GM18520 (cell line): Measurements from ENCODE around the gene VWF.

Source experiments
- ATAC-seq: cut with Tn5 transposase; IDR thresholded peaks from one replicate; pipeline ENCODE4 v1.9.1; 2021; ENCODE audit not compliant: unreplicated experiment

Gene VWF

DNA sequence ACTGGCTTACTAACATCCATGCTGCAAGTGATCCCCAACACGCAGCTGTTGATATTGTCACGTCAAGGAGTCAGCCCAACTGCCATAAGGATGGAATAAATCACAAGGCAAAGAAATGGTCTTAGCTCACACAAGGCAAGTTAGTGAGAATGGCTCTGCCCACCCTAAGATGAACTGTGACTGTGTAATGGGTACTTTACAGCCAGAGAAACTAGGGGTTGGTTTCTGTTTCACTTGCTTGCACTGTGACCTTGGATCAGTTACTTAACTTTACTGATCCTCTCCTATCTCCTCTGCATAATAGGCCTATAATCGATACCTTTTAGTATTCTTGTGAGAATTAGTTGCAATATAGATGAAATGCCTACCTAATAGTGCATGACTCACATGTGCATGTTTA, 127.2 kb downstream of the VWF start:
- ATAC-seq = no peak

DNA sequence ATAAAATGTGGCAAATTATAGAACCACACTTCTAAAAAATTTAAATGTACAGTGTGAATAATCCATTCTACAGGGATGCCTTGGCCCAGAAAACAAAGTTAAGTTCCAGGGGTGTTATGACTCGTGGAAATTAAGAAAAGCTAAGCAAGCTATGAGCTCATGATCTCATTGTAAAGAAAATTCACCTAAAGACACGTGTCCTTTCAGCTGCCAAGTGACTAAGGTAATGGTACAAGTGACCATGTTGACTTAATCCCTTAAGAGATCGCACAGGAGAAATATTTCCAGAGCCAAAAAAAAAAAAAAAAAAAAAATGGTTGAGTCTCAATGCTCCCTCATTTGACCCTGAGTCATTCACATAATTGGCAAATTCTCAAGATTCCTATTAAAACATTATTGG, 128.0 kb downstream of the VWF start:
- ATAC-seq = no peak

DNA sequence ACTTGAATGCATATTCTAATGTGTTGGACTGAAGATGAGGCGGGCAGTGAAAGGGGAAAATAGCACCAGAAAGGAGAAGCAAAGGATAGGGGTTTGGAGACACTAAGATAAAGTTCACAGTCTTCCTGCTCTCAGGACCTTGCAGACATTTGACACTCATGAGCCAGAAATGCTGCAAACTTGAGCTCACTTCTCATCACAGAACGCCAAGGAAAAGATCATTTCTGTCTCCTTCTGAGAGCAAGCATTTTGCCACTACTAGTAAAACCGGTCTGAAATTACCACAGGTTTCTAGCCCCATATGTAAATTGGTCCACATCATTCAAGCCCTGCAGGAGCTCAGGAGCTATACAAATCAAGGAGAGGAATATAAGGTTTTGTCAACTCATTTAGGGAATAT, 134.8 kb downstream of the VWF start:
- no peak for ATAC-seq

DNA sequence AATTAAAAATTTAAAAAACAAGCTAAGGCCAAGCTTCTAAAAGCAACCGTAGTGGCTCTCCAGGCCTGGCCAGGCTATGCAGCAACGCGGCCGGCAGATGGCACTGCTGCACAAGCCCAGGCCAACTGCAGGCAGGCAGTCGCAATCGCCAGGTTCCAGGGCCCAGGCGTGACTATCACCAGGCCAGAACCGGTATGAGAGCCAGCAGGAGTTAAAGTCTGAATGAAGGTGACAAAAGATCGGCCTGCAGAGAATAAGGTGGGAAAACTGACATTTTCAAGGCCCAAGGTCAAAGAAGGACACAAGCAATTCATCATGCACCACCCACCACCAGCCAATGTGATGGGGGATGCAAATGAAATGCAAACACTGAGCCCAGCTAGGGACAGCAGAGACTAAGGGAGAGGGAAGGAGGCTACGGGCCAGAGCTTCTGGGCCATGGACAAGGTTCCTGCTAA, 135.8 kb downstream of the VWF start:
- no peak for ATAC-seq

DNA sequence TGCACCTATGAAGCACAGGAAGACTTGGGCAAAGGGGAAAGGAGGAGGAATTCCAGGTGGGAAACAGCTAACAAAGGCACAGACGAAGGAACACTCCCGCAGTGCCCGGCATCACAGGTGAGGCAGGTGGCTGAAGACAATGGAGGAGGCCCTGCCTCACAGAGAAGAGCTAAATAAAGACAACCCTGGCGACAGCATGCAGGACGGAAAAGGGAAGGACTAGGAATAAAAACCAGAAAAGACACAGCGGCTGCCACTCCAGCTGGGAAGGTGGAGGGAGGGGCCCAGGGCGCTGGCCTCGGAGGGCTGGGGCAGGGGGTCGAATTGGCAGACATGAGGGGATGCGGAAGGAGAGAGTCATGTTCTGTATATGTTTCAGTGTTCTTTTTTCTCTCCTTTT, 136.4 kb downstream of the VWF start:
- no peak for ATAC-seq

DNA sequence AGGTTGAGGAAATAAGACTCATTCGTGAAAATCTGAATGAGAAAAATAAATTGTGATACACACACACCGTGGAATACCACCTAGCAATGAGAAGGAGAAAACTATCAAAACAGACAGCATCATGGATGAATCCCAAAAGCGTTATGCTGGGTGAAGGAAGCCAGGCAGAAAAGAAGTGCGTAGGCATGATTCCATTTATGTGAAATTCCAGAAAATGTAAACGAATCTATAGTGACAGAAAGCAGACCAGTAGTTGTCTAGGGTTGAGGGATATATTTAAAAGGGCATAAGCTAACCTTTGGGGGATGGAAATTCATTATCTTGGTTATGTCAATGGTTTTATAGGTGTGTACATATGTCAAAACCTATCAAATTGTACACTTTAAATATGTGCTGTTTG, 136.9 kb downstream of the VWF start:
- no peak for ATAC-seq

DNA sequence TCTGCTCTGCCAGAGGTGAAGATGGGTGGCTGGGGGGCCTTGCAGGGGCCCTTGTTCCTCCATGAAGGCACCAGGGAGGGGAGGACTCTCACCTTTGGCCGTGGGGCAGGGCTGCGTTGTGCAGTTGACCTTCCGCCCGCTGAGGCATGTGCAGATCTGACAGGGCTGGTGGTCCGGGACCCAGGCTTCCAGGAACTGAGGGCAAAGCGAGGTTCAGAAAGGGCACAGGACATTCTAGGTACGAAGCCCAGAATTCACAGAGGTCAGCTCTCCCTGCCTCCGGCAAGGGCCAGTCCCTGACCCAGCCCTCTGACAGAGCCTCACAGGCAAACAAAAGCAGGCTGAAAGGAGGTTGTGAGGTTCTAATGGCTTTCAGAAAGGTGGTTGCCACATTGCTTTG, 139.0 kb downstream of the VWF start:
- ATAC-seq = no peak

DNA sequence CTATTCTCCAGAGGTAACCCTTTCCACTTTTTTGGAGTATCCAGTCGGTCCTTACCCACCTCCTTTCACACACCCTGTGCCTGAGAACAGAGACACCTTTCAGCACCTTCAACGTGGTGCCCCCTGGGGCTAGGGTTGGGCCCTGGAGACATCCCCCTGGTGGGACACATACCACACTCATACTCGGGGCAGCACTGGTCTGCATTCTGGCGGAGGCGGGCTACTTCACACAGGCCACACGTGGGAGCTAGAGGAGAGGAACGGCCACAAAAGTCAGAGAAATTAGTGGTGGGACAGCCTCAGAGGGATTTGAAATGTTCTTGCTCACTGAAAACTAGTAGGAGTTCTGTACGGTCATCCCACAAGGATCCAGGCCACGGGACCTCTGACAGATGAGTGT, 139.6 kb downstream of the VWF start:
- no peak for ATAC-seq

DNA sequence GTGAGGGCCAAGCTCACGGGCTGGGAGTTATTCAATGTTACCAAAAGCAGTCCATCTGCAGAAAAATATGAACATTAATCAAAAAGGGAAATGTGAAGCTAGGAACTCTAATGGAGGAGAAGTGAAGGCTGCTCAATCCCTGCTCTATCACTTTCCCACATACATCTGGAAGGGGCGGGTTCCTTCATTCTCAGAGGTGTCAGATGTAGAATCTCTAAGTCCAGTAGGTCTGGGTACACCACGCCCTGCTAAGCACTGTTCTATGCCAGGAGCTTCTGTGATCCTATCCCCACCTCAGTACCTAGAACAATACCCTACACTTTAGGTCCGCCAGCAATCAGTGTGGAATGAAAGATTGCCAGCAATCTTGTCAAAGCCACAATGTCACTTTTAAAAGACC, 142.4 kb downstream of the VWF start:
- no peak for ATAC-seq

DNA sequence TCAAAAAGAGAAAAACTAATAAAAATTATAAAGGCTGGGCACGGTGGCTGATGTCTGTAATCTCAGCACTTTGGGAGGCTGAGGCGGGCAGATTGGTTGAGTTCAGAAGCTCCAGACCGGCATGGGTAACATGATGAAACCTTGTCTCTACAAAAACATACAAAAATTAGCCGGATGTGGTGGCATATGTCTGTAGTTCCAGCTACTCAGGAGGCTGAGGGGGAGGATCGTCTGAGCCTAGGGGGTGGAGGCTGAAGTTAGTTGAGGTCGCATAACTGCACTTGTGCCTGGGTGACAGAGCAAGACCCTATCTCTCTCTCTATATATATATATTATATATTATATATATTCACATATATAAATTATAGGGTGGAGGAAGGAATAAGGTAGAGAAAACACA, 146.9 kb downstream of the VWF start:
- ATAC-seq = no peak

DNA sequence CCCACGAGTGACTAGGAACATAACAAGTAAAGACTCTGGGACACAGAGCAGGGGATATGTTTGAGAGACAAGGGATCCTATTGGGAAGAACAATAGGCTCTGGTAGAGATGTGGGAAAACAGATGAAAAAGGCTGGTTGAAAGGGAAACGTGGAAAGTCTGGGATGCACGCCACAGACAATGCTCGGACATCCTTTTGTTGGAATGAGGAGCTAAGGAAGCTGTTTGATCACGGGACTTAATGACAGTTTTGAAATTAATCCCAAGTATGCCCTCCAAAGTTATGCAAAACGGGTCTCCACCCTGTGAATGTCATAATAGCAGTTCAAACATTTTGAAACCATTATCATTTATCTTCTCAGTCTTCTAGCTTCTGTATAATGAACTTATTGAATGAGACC, 147.8 kb downstream of the VWF start:
- no peak for ATAC-seq

DNA sequence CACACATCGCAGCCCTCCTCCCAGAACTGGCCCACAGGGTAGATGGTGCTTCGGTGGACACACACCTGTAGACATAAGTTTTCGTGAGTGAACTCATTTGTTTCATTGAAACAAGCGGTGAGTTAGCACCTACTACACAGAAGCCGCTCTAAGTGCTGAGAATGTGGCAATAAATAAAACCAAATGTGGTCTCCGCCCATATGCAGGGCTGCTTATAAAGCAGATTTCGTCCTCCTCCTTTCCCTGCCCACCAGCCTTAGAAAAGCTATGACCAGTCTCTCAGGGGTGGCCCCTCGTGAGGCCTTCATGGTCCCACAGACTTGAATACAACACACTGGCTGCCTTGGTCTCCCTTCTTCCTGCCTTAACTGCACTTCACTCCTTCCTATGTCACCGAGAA, 148.3 kb downstream of the VWF start:
- ATAC-seq = no peak

DNA sequence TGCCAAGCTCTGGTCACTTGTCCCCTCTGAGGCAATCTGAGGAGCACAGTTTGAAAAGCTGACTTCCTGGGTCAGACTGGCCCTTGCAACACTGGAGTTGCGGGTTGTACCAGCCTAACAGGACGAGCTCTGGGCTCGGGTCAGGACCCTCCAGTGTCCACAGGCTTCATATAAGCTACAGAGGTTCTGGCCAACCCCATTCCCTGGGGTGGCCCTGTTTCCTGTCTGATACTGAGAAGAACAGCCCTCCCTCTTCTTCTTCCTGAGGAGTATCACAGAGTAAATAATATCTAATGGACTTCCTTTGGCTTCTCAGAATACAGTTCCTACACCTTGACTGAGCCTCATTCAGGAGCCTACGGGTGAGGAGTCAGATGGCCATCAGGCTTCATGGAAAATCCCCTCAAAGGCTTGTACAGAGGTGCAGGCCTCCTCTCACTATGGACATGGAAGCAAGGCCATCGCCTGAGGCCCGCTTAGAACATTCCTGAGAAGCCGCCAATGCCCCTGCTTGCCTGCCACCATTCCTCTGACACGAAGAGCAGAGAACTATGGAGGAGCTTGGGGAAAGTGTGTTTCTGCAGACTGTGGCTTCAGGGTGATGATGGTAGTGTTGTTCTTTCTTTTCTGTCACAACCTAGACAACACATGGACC, 150.9 kb downstream of the VWF start:
- no peak for ATAC-seq

DNA sequence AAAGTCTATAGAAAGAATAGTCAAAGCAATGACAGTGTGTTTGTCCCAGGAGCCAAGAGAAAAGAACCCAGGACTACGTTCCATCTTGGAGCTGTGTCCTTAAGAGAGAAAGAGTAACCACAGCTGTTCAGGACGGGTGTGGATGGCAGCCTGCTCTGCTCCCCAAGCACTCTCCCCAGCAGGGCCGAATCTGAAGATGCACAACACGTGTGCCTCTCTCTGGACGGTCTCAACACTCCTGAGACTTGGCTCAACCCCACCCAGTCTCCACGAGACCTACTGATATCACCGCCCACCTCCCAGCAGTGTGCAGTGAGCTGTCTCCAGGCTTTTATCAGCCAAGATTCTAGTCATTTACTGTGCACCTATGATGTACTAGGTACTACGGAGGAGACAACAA, 152.1 kb downstream of the VWF start:
- ATAC-seq = no peak

DNA sequence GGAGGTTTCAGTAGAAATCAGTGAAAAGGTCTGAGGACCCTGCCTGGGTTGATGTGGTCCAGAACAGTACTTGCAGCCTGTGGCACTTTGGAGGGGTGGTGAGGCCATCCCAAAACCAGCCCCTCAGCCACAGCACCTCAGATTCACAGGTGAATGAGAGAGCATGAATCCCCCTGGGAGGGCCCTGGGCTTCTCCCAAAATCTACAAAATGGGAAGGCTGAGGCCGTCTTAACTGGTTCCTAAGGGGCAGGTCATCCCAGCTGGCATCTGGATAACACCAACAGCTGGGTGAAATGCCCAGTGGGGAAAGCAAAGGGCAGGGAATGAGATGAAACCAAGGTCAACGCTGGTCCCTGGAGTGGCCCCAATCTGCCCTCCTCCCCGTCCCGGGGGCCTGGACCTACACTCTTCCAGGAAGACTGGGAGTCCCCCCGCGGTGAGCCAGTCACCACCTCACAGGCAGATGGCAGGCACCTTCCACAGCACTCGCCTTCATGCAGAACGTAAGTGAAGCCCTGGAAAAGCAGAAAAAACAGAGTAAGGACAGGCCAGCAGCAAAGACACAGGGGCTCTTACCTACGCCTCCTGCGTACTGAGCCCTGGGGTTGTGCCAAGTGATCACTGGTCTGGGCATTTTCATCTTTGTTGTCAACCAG, 153.1 kb downstream of the VWF start:
- ATAC-seq = no peak

DNA sequence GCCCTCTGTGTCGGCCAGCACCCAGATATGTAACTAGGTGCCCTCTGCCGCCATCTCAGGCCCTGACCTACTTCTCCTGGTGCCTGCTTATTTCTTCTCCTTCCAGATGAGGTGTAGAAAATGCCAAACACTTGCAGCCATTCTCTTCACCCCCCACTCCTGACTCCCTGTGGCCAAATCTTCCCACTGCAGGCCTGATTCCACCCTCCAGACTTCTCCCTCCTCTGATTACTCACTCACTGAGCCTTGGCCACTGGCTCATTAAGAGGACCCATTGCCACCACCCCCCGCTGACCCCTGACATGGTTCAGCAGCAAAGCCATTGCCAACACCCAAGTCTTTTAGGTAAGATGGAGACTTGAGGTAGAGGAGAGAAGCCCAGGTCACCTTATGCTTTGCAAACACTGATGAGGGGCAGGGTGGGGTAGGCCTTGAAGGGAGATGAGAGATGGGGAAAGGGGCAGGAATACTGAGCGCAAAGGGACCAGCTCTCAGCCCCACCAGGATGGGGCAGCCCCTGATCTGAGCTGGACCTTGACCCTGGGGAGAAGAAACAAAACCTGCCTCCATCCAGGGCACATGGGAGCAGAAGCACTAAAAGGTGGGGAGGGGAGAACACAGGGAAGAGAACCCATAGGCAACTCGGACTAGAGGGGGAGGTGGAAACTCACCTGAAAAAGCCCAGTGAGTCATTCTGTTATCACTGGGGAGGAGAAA, 154.3 kb downstream of the VWF start:
- no peak for ATAC-seq

DNA sequence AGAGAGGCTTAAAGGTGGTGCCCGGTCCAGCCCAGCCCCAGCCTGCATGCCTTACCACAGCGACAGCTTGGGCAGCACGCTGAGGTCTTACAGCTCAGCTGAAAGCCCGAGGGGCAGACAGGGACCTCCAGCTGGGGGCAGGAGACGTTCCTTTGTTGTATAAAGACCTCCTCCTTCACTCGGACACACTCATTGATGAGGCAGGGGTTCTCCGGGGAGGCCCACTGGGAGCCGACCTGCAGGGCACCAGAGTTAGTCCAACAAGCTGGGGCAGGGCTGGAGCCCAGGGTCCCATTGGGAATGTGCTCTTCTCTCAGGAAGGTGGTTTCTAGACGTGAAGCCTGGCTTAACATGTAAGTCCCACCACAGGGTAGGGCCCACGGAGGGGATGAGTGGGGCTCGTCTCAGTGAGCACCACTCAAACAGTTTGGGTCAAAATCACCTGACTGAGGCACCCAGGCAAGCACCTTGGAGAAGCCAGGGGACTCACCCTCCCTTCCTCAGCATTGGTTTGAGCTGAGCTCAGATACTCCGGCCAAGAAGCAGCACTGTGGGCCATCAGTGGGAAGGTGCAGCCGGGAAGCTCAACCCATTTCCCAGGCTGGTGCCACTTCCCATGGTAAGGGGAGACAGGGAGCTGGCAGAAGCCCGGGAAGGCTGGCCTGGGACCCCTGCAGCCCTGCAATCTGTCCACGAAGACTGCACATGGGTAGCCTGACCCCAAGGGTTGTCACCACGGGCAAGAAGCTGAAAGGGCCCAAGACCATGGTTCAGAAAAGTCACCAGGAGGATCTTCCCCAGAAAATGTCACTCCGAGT, 155.1 kb downstream of the VWF start:
- no peak for ATAC-seq

DNA sequence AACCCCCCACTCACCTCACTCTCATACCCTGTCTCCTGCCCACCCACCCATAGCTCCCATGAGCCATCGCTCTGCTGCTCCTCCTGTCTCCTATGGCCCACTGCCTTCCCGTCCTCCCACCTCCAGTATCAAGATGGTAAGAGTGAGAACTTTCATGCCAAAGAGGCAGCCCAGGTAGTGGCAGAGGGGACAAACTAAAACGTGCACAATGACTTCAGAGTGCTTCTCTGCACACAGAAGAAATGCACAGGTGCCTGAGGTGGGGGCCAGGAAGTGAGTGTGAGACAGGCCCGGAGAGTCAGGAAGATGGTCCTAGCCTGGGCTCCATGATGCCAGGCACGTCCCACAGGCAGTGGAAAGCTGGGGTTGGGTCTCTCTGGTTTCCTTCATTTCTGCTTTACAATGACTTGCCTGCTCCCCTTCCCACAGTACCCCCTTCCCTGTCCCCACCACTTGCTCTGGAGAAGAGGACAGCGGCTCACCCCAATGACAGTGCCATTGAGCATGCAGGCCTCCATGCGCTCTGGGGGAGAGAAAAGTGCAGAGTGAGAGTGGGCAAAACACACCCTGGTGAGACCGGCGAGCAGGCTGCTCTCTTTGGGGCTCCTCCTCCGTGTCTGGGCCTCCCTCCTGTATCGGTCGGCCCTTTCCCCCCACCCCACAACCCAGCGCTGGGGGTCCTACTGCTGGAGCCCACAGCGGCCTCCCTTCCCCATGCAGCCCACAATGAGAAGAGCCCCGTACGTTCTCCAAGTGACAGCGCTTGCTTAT, 156.6 kb downstream of the VWF start:
- ATAC-seq = no peak

DNA sequence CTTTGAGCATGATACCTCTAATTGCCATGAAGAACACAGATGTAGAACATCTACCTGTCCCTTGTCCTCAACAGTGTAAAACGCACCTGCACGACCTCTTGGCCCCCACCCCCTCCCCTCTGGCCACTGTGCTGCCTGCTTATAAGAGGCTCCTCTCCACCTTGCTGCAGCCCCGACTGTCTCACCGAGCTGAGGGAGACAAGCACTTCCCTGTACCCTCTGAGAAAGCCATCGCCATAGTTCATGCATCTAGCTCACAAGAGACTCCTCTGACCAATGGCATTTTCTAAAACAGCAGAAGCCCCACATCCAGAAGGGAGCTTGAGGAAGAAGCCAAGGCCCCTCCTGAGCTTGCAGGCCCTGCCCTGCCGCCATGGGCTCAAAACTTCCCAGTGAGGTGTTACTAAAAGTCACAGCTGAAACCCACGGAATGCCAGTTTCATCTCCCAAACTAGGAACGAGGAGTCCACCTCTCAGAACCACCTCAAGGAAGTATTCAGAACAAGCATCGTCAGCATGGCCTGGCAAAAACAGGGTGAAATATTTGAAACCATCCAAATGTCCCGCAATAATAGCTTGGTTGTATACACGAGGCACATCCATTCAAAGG, 157.9 kb downstream of the VWF start:
- no peak for ATAC-seq

DNA sequence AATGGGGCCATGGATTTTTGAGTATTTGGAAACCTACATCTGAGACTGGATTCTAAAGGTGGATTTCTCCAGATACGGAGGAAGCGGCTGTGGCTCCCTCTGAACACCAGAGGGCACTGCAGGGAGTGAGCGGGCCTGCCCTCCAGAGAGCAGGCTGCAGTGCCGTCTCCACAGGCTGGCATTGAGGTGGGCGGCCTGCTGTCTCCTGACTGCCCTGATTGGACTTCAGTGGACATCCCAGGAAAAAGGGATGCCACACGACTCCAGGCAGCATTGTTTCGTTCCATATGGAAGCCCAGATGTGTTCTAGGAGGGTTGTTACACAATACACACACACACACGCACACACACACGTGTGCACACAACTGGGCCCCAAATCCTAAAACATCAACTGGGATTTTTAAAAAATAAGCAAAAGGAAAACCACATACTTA, 158.5 kb downstream of the VWF start:
- ATAC-seq = no peak
